ENCODE data around the gene MYO1E.

Gene MYO1E

GRCh38 chr15:59191855-59192237 lies 180.8 kb downstream of the MYO1E start:
- no peaks in the 10 kb centered on the region for H3K9me3 ChIP-seq (ENCODE audit: control insufficient read depth, insufficient read depth, low read depth, low read length)
- H3K27me3 ChIP-seq (ENCODE audit: control insufficient read depth, insufficient read depth, low read length): no peaks in the 10 kb centered on the region
- H3K36me3 ChIP-seq (ENCODE audit: control insufficient read depth, insufficient read depth, low read length): peaks cover 71% of the 10 kb centered on the region
- no peak overlapping the region for H3K4me3 ChIP-seq (ENCODE audit: low read depth, low read length)
- H3K9ac ChIP-seq (ENCODE audit: low read length): no peak overlapping the region
- H3K4me1 ChIP-seq (ENCODE audit: control insufficient read depth, insufficient read depth, low read length): no peaks in the 10 kb centered on the region
- no peak overlapping the region for H3K27ac ChIP-seq (ENCODE audit: low read depth, low read length)

GRCh38 chr15:59190291-59190690 lies 182.4 kb downstream of the MYO1E start:
- Histone ChIP-seq H3K27ac (ENCODE audit: low read depth, low read length) (no peak overlapping the region), H3K9ac (ENCODE audit: low read length) (no peak overlapping the region), H3K36me3 (ENCODE audit: control insufficient read depth, insufficient read depth, low read length) (peaks cover 68% of the 10 kb centered on the region), H3K9me3 (ENCODE audit: control insufficient read depth, insufficient read depth, low read depth, low read length) (no peaks in the 10 kb centered on the region), H3K4me3 (ENCODE audit: low read depth, low read length) (no peak overlapping the region), H3K27me3 (ENCODE audit: control insufficient read depth, insufficient read depth, low read length) (no peaks in the 10 kb centered on the region), H3K4me1 (ENCODE audit: control insufficient read depth, insufficient read depth, low read length) (no peaks in the 10 kb centered on the region)

- no peak overlapping the region for H3K27ac ChIP-seq (ENCODE audit: low read depth, low read length)
- H3K9me3 ChIP-seq (ENCODE audit: control insufficient read depth, insufficient read depth, low read depth, low read length): 0 out of 2 replicates have a peak, but pooled peaks cover 3% of the 10 kb centered on the region
- H3K4me1 ChIP-seq (ENCODE audit: control insufficient read depth, insufficient read depth, low read length): no peaks in the 10 kb centered on the region
- H3K9ac ChIP-seq (ENCODE audit: low read length): no peak overlapping the region
- H3K4me3 ChIP-seq (ENCODE audit: low read depth, low read length): no peak overlapping the region
- H3K27me3 ChIP-seq (ENCODE audit: control insufficient read depth, insufficient read depth, low read length): no peaks in the 10 kb centered on the region
- H3K36me3 ChIP-seq (ENCODE audit: control insufficient read depth, insufficient read depth, low read length): peaks cover 67% of the 10 kb centered on the region
These were observed 183.4 kb downstream of the MYO1E start for GRCh38 chr15:59189241-59189640.

- H3K27me3 ChIP-seq (ENCODE audit: control insufficient read depth, insufficient read depth, low read length): no peaks in the 10 kb centered on the region
- no peaks in the 10 kb centered on the region for H3K4me1 ChIP-seq (ENCODE audit: control insufficient read depth, insufficient read depth, low read length)
- H3K4me3 ChIP-seq (ENCODE audit: low read depth, low read length): no peak overlapping the region
- H3K27ac ChIP-seq (ENCODE audit: low read depth, low read length): no peak overlapping the region
- H3K9me3 ChIP-seq (ENCODE audit: control insufficient read depth, insufficient read depth, low read depth, low read length): peaks cover 4% of the 10 kb centered on the region; the same call in 1 of the 2 replicates
- peaks cover 52% of the 10 kb centered on the region for H3K36me3 ChIP-seq (ENCODE audit: control insufficient read depth, insufficient read depth, low read length)
- no peak overlapping the region for H3K9ac ChIP-seq (ENCODE audit: low read length)
These were observed 186.2 kb downstream of the MYO1E start for GRCh38 chr15:59186501-59186900.

GRCh38 chr15:59185725-59186124 lies 186.9 kb downstream of the MYO1E start:
- Histone ChIP-seq H3K27ac (ENCODE audit: low read depth, low read length) (no peak overlapping the region), H3K4me3 (ENCODE audit: low read depth, low read length) (no peak overlapping the region), H3K9ac (ENCODE audit: low read length) (no peak overlapping the region), H3K36me3 (ENCODE audit: control insufficient read depth, insufficient read depth, low read length) (peaks cover 51% of the 10 kb centered on the region), H3K9me3 (ENCODE audit: control insufficient read depth, insufficient read depth, low read depth, low read length) (peaks cover 4% of the 10 kb centered on the region; the same call in 1 of the 2 replicates), H3K4me1 (ENCODE audit: control insufficient read depth, insufficient read depth, low read length) (no peaks in the 10 kb centered on the region), H3K27me3 (ENCODE audit: control insufficient read depth, insufficient read depth, low read length) (no peaks in the 10 kb centered on the region)

GRCh38 chr15:59180945-59181600 lies 191.6 kb downstream of the MYO1E start:
- Histone ChIP-seq H3K9me3 (ENCODE audit: control insufficient read depth, insufficient read depth, low read depth, low read length) (peaks cover 4% of the 10 kb centered on the region; the same call in 1 of the 2 replicates), H3K36me3 (ENCODE audit: control insufficient read depth, insufficient read depth, low read length) (peaks cover 37% of the 10 kb centered on the region), H3K27ac (ENCODE audit: low read depth, low read length) (no peak overlapping the region), H3K4me1 (ENCODE audit: control insufficient read depth, insufficient read depth, low read length) (no peaks in the 10 kb centered on the region), H3K27me3 (ENCODE audit: control insufficient read depth, insufficient read depth, low read length) (no peaks in the 10 kb centered on the region), H3K9ac (ENCODE audit: low read length) (no peak overlapping the region), H3K4me3 (ENCODE audit: low read depth, low read length) (no peak overlapping the region)

GRCh38 chr15:59179717-59180116 lies 193.0 kb downstream of the MYO1E start:
- H3K9me3 ChIP-seq (ENCODE audit: control insufficient read depth, insufficient read depth, low read depth, low read length): peaks cover 4% of the 10 kb centered on the region; the same call in 1 of the 2 replicates
- H3K36me3 ChIP-seq (ENCODE audit: control insufficient read depth, insufficient read depth, low read length): peaks cover 32% of the 10 kb centered on the region
- H3K27ac ChIP-seq (ENCODE audit: low read depth, low read length): no peak overlapping the region
- no peak overlapping the region for H3K4me3 ChIP-seq (ENCODE audit: low read depth, low read length)
- no peaks in the 10 kb centered on the region for H3K27me3 ChIP-seq (ENCODE audit: control insufficient read depth, insufficient read depth, low read length)
- H3K9ac ChIP-seq (ENCODE audit: low read length): no peak overlapping the region
- H3K4me1 ChIP-seq (ENCODE audit: control insufficient read depth, insufficient read depth, low read length): no peaks in the 10 kb centered on the region

- Histone ChIP-seq H3K27me3 (ENCODE audit: control insufficient read depth, insufficient read depth, low read length) (no peaks in the 10 kb centered on the region), H3K9me3 (ENCODE audit: control insufficient read depth, insufficient read depth, low read depth, low read length) (no peaks in the 10 kb centered on the region; the same call in 1 of the 2 replicates), H3K9ac (ENCODE audit: low read length) (no peak overlapping the region), H3K27ac (ENCODE audit: low read depth, low read length) (no peak overlapping the region), H3K36me3 (ENCODE audit: control insufficient read depth, insufficient read depth, low read length) (peaks cover 34% of the 10 kb centered on the region), H3K4me3 (ENCODE audit: low read depth, low read length) (no peak overlapping the region), H3K4me1 (ENCODE audit: control insufficient read depth, insufficient read depth, low read length) (no peaks in the 10 kb centered on the region)
These were observed 194.4 kb downstream of the MYO1E start for GRCh38 chr15:59178151-59178695.

- Histone ChIP-seq H3K9ac (ENCODE audit: low read length) (no peak overlapping the region), H3K4me1 (ENCODE audit: control insufficient read depth, insufficient read depth, low read length) (no peaks in the 10 kb centered on the region), H3K9me3 (ENCODE audit: control insufficient read depth, insufficient read depth, low read depth, low read length) (no peaks in the 10 kb centered on the region; the same call in 1 of the 2 replicates), H3K4me3 (ENCODE audit: low read depth, low read length) (no peak overlapping the region), H3K36me3 (ENCODE audit: control insufficient read depth, insufficient read depth, low read length) (peaks cover 38% of the 10 kb centered on the region), H3K27ac (ENCODE audit: low read depth, low read length) (no peak overlapping the region), H3K27me3 (ENCODE audit: control insufficient read depth, insufficient read depth, low read length) (no peaks in the 10 kb centered on the region)
These were observed 195.4 kb downstream of the MYO1E start for GRCh38 chr15:59177317-59177660.

- Histone ChIP-seq H3K36me3 (ENCODE audit: control insufficient read depth, insufficient read depth, low read length) (peaks cover 41% of the 10 kb centered on the region), H3K27me3 (ENCODE audit: control insufficient read depth, insufficient read depth, low read length) (no peaks in the 10 kb centered on the region), H3K27ac (ENCODE audit: low read depth, low read length) (no peak overlapping the region), H3K9ac (ENCODE audit: low read length) (no peak overlapping the region), H3K4me1 (ENCODE audit: control insufficient read depth, insufficient read depth, low read length) (no peaks in the 10 kb centered on the region), H3K4me3 (ENCODE audit: low read depth, low read length) (no peak overlapping the region), H3K9me3 (ENCODE audit: control insufficient read depth, insufficient read depth, low read depth, low read length) (no peaks in the 10 kb centered on the region; the same call in 1 of the 2 replicates)
These were observed 195.9 kb downstream of the MYO1E start for GRCh38 chr15:59176653-59177316.
